Activated T-helper 1 cell treated with Interleukin-2 at 50 U/mL for 16 hours (primary cell): ENCODE measurements around the gene NFIC.

Experiments
- DNase-seq: peaks from one replicate; pipeline ENCODE4 v3.0.0-alpha.2; 2020; ENCODE audit warnings: low read depth

NFIC gene

GRCh38 chr19:3359015-3359918, 7.1 kb upstream of the NFIC start:
- peak; percentile 63 for DNase-seq

GRCh38 chr19:3359919-3360420, 6.4 kb upstream of the NFIC start:
- DNase-seq, result no peak

GRCh38 chr19:3360421-3361383, 5.7 kb upstream of the NFIC start:
- DNase-seq, result peak; percentile 59

- DNase-seq, result no peak
Observed at GRCh38 chr19:3361384-3362216, 4.8 kb upstream of the NFIC start.

- DNase-seq, result no peak
Observed at GRCh38 chr19:3362217-3362906, 4.0 kb upstream of the NFIC start.

GRCh38 chr19:3363841-3364500, 2.4 kb upstream of the NFIC start:
- no peak for DNase-seq

- no peak for DNase-seq
Observed at GRCh38 chr19:3364501-3364858, 1.9 kb upstream of the NFIC start.

- DNase-seq, result no peak
Observed at GRCh38 chr19:3365093-3365835, 1.1 kb upstream of the NFIC start.

GRCh38 chr19:3366753-3367627, 607 bp downstream of the NFIC start:
- DNase-seq, result no peak

GRCh38 chr19:3367628-3368440, 1.5 kb downstream of the NFIC start:
- no peak for DNase-seq

GRCh38 chr19:3368441-3368795, 2.0 kb downstream of the NFIC start:
- DNase-seq, result no peak

GRCh38 chr19:3368848-3369336, 2.5 kb downstream of the NFIC start:
- no peak for DNase-seq

GRCh38 chr19:3369337-3370213, 3.2 kb downstream of the NFIC start:
- DNase-seq, result no peak

GRCh38 chr19:3370214-3370720, 3.9 kb downstream of the NFIC start:
- no peak for DNase-seq

- no peak for DNase-seq
Observed at GRCh38 chr19:3370728-3371591, 4.6 kb downstream of the NFIC start.

GRCh38 chr19:3372413-3372812, 6.0 kb downstream of the NFIC start:
- DNase-seq, result no peak
